KMS-11 (cell line): ENCODE measurements around the gene FBXW8.

ENCODE experiments used
- H2AFZ ChIP-seq: fragments of 200-600 bp; sonication (generic); 2 replicates; pipeline ENCODE4 v1.6.1; 2016; ENCODE audit warnings: antibody characterized with exemption, mixed run types, low read depth
- H3K27ac ChIP-seq: fragments of 200-600 bp; sonication (generic); 2 replicates; pipeline ENCODE4 v1.6.1; 2016; ENCODE audit warnings: mild to moderate bottlenecking, mixed run types
- H3K27me3 ChIP-seq: fragments of 200-600 bp; sonication (generic); 2 replicates; pipeline ENCODE4 v1.6.1; 2017; ENCODE audit warnings: mild to moderate bottlenecking, low read depth, mixed run types, moderate library complexity; ENCODE audit not compliant: insufficient read depth
- H3K36me3 ChIP-seq: fragments of 200-600 bp; sonication (generic); 2 replicates; pipeline ENCODE4 v1.6.1; 2017; ENCODE audit warnings: mild to moderate bottlenecking, mixed run types; ENCODE audit not compliant: insufficient read depth
- H3K4me1 ChIP-seq: fragments of 200-600 bp; sonication (generic); 2 replicates; pipeline ENCODE4 v1.6.1; 2016; ENCODE audit warnings: mild to moderate bottlenecking, low read depth, mixed run types; ENCODE audit not compliant: poor library complexity, severe bottlenecking
- H3K4me2 ChIP-seq: fragments of 200-600 bp; sonication (generic); 2 replicates; pipeline ENCODE4 v1.7.0; 2016; ENCODE audit warnings: mild to moderate bottlenecking, mixed run types
- H3K4me3 ChIP-seq: fragments of 200-600 bp; sonication (generic); IDR thresholded peaks from 2 replicates; pipeline ENCODE4 v1.6.1; 2017; ENCODE audit warnings: low read depth, low read length, mixed read lengths; ENCODE audit not compliant: insufficient read depth
- H3K79me2 ChIP-seq: fragments of 200-600 bp; sonication (generic); 2 replicates; pipeline ENCODE4 v1.6.1; 2016; ENCODE audit warnings: low read depth, mixed run types; ENCODE audit not compliant: insufficient read depth
- H3K9ac ChIP-seq: fragments of 200-600 bp; sonication (generic); 2 replicates; pipeline ENCODE4 v1.6.1; 2016; ENCODE audit warnings: mild to moderate bottlenecking, mixed run types
- H4K20me1 ChIP-seq: fragments of 200-600 bp; sonication (generic); 2 replicates; pipeline ENCODE4 v1.6.1; 2016; ENCODE audit warnings: mild to moderate bottlenecking, mixed run types; ENCODE audit not compliant: insufficient read depth
- CTCF ChIP-seq: fragments of 200-600 bp; sonication (generic); conservative IDR thresholded peaks from 2 replicates; pipeline ENCODE4 v1.6.1; 2017; ENCODE audit warnings: low read depth, mild to moderate bottlenecking, antibody characterized with exemption, low read length, moderate library complexity, mixed read lengths

The FBXW8 gene

GRCh38 chr12:117072106-117072505, 161.4 kb downstream of the FBXW8 start:
- Histone ChIP-seq H3K4me1 (peaks cover 3% of the 10 kb centered on the region), H3K4me2 (no peak overlapping the region), H3K9ac (no peak overlapping the region), H2AFZ (no peak overlapping the region), H3K79me2 (no peaks in the 10 kb centered on the region), H4K20me1 (no peaks in the 10 kb centered on the region), H3K4me3 (no peak overlapping the region), H3K36me3 (no peaks in the 10 kb centered on the region), H3K27me3 (no peaks in the 10 kb centered on the region), H3K27ac (no peak overlapping the region)
- TF ChIP-seq CTCF = no peak

GRCh38 chr12:117072736-117073490, 162.2 kb downstream of the FBXW8 start:
- Histone ChIP-seq H4K20me1 (no peaks in the 10 kb centered on the region), H3K4me1 (peaks cover 3% of the 10 kb centered on the region), H3K79me2 (no peaks in the 10 kb centered on the region), H3K27me3 (no peaks in the 10 kb centered on the region), H3K27ac (no peak overlapping the region), H2AFZ (no peak overlapping the region), H3K4me3 (no peak overlapping the region), H3K9ac (no peak overlapping the region), H3K36me3 (no peaks in the 10 kb centered on the region), H3K4me2 (no peak overlapping the region)
- no peak for TF ChIP-seq CTCF

GRCh38 chr12:117073611-117074010, 162.9 kb downstream of the FBXW8 start:
- Histone ChIP-seq H3K79me2 (no peaks in the 10 kb centered on the region), H3K4me3 (no peak overlapping the region), H3K27me3 (no peaks in the 10 kb centered on the region)

GRCh38 chr12:117076410-117077372, 165.9 kb downstream of the FBXW8 start:
- H3K27ac ChIP-seq = no peak overlapping the region
- no peaks in the 10 kb centered on the region for H4K20me1 ChIP-seq
- no peaks in the 10 kb centered on the region for H3K36me3 ChIP-seq
- H3K27me3 ChIP-seq = no peaks in the 10 kb centered on the region
- peaks cover 3% of the 10 kb centered on the region for H3K4me1 ChIP-seq
- H3K9ac ChIP-seq = no peak overlapping the region
- no peak overlapping the region for H3K4me2 ChIP-seq
- H2AFZ ChIP-seq = no peak overlapping the region
- H3K4me3 ChIP-seq = no peak overlapping the region
- no peak for TF ChIP-seq CTCF
- no peaks in the 10 kb centered on the region for H3K79me2 ChIP-seq

More at GRCh38 chr12:117073611-117074010, 162.9 kb downstream of the FBXW8 start:
- H3K9ac ChIP-seq = no peak overlapping the region
- H3K36me3 ChIP-seq = no peaks in the 10 kb centered on the region
- no peaks in the 10 kb centered on the region for H4K20me1 ChIP-seq
- no peak for TF ChIP-seq CTCF
- no peak overlapping the region for H2AFZ ChIP-seq
- H3K27ac ChIP-seq = no peak overlapping the region
- peaks cover 3% of the 10 kb centered on the region for H3K4me1 ChIP-seq
- no peak overlapping the region for H3K4me2 ChIP-seq
